ENCODE data around the gene ST6GALNAC5.

ST6GALNAC5 gene

DNA sequence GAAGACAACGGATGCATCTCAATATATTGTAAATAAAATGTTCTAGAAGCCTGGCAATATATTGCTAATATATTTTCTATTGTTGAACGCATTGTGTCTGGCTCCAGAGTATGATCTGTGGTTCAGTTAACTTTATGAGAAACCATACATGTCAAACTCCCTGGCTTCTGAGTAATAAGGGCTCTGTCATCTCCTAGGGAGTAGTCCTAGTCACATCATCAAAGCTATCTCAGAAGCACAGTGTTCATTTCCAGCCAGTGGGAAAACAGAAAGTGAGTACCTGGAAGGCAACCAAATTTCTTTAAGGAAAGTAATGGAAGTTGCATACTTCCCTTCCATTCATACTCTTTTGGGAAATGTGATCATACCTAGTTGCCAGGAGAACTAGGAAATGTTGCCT lies 27.0 kb upstream of the ST6GALNAC5 start:
- TF ChIP-seq, protein P1, sequence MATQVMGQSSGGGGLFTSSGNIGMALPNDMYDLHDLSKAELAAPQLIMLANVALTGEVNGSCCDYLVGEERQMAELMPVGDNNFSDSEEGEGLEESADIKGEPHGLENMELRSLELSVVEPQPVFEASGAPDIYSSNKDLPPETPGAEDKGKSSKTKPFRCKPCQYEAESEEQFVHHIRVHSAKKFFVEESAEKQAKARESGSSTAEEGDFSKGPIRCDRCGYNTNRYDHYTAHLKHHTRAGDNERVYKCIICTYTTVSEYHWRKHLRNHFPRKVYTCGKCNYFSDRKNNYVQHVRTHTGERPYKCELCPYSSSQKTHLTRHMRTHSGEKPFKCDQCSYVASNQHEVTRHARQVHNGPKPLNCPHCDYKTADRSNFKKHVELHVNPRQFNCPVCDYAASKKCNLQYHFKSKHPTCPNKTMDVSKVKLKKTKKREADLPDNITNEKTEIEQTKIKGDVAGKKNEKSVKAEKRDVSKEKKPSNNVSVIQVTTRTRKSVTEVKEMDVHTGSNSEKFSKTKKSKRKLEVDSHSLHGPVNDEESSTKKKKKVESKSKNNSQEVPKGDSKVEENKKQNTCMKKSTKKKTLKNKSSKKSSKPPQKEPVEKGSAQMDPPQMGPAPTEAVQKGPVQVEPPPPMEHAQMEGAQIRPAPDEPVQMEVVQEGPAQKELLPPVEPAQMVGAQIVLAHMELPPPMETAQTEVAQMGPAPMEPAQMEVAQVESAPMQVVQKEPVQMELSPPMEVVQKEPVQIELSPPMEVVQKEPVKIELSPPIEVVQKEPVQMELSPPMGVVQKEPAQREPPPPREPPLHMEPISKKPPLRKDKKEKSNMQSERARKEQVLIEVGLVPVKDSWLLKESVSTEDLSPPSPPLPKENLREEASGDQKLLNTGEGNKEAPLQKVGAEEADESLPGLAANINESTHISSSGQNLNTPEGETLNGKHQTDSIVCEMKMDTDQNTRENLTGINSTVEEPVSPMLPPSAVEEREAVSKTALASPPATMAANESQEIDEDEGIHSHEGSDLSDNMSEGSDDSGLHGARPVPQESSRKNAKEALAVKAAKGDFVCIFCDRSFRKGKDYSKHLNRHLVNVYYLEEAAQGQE (IDR thresholded peaks at IDR 0.05; ENCODE audit: low read depth), result no peak
- no peak for TF ChIP-seq EGR1 (IDR thresholded peaks at IDR 0.05)
- TF ChIP-seq TAF1 (IDR thresholded peaks at IDR 0.05; ENCODE audit: low read depth), result no peak
- TF ChIP-seq, protein P2, sequence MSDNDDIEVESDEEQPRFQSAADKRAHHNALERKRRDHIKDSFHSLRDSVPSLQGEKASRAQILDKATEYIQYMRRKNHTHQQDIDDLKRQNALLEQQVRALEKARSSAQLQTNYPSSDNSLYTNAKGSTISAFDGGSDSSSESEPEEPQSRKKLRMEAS (IDR thresholded peaks at IDR 0.05), result no peak
- no peak for TF ChIP-seq CREB1 (IDR thresholded peaks at IDR 0.05; ENCODE audit: low read depth)
- no peak for TF ChIP-seq CEBPB (IDR thresholded peaks at IDR 0.05)
- TF ChIP-seq FOXM1 (IDR thresholded peaks at IDR 0.05; ENCODE audit: borderline replicate concordance, low read depth), result no peak
- no peak for TF ChIP-seq EP300 (IDR thresholded peaks at IDR 0.05; ENCODE audit: borderline replicate concordance)
- TF ChIP-seq NFIC (IDR thresholded peaks at IDR 0.05), result no peak
- no peak for TF ChIP-seq RAD21 (IDR thresholded peaks at IDR 0.05; ENCODE audit: low read depth)
- TF ChIP-seq YY1 (IDR thresholded peaks at IDR 0.05; ENCODE audit: low read depth), result no peak
- no peak for TF ChIP-seq ZBTB7A (IDR thresholded peaks at IDR 0.05; ENCODE audit: low read depth)
- TF ChIP-seq TEAD4 (IDR thresholded peaks at IDR 0.05), result no peak
- no peak for TF ChIP-seq TCF12 (IDR thresholded peaks at IDR 0.05; ENCODE audit: low read depth)

DNA sequence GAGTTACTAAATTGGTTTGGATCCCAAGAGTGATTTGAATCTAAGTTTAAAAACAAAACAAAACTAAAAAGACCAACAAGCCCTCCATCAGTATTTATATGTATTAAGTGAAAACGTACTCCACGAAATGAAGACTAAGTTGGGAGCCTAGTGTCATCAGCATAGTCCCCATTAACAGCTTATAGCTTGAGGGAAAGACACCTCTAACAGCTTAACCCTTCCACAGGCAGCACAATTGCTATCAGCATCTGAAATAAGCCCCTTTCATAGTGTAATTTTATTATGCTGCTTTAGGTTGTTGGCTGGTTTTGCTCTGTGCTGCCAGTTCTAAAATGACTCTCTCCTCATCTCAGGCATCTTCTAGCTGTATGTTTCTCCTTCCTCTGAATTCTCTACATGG lies 25.8 kb upstream of the ST6GALNAC5 start:
- TF ChIP-seq, protein P2 (IDR thresholded peaks at IDR 0.05), result no peak
- TF ChIP-seq FOXM1 (IDR thresholded peaks at IDR 0.05; ENCODE audit: borderline replicate concordance, low read depth), result no peak

DNA sequence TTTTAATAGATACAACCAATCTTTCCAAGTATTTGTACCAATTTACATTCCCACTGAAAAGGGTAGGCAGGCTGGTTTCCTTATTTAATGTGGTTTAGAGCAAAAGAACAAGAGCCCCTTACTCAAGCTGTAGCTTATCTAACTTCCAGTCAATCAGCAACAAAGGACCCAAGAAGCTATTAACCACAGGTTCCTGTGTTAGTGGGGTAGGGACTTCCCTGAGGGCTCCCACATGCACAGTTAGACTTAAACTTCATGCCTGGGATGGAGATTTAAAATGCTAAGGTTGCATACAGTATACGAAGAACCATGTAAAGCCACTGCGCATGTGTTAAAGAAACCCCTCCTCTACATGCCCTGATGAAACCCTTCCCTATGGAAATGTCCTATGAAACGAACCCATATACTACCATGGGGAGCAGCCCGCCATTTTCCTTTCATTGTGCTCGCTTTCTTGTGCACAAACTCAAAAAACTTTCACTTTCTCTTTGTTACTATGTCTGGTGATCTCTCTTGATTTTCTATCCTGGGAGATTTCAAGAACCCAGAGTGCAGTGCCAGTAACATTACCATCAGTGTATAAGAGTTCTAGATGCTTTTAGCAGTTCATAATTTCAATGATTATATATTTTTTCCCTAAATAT lies 23.3 kb upstream of the ST6GALNAC5 start:
- TF ChIP-seq FOXM1 (IDR thresholded peaks at IDR 0.05; ENCODE audit: borderline replicate concordance, low read depth) (no peak), ZBTB7A (IDR thresholded peaks at IDR 0.05; ENCODE audit: low read depth) (no peak), EP300 (IDR thresholded peaks at IDR 0.05; ENCODE audit: borderline replicate concordance) (no peak), EGR1 (IDR thresholded peaks at IDR 0.05) (no peak), CEBPB (IDR thresholded peaks at IDR 0.05) (no peak), TCF12 (IDR thresholded peaks at IDR 0.05; ENCODE audit: low read depth) (no peak)
- TF ChIP-seq, protein P2 (IDR thresholded peaks at IDR 0.05), result no peak
- TF ChIP-seq, protein P3, sequence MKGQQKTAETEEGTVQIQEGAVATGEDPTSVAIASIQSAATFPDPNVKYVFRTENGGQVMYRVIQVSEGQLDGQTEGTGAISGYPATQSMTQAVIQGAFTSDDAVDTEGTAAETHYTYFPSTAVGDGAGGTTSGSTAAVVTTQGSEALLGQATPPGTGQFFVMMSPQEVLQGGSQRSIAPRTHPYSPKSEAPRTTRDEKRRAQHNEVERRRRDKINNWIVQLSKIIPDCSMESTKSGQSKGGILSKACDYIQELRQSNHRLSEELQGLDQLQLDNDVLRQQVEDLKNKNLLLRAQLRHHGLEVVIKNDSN (IDR thresholded peaks at IDR 0.05), result no peak
- TF ChIP-seq, protein P1 (IDR thresholded peaks at IDR 0.05; ENCODE audit: low read depth), result no peak

DNA sequence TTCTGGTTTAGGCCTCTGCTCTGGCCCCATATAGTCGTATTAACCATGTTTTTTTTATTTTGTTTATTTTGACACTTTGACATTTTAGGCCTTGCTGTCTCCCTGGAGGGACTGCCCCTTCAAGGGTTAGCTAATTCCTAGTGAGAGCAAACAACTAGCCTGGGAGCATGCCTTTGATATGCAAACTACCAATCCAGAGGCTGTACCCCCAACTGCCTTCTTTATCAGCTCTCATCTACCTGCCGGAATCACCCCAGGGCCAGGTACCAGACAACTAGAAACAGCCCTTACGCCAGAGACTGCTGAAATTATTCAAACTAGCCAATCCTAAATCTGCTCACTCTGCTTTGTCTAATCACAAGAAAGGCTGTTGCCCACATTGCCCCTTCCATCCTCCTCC lies 13.0 kb upstream of the ST6GALNAC5 start:
- TF ChIP-seq CEBPB (IDR thresholded peaks at IDR 0.05) (no peak), CREB1 (IDR thresholded peaks at IDR 0.05; ENCODE audit: low read depth) (no peak), TAF1 (IDR thresholded peaks at IDR 0.05; ENCODE audit: low read depth) (no peak), RAD21 (IDR thresholded peaks at IDR 0.05; ENCODE audit: low read depth) (no peak), FOXM1 (IDR thresholded peaks at IDR 0.05; ENCODE audit: borderline replicate concordance, low read depth) (no peak), EP300 (IDR thresholded peaks at IDR 0.05; ENCODE audit: borderline replicate concordance) (no peak), ZBTB7A (IDR thresholded peaks at IDR 0.05; ENCODE audit: low read depth) (no peak), TCF12 (IDR thresholded peaks at IDR 0.05; ENCODE audit: low read depth) (no peak), NFIC (IDR thresholded peaks at IDR 0.05) (no peak), YY1 (IDR thresholded peaks at IDR 0.05; ENCODE audit: low read depth) (no peak), EGR1 (IDR thresholded peaks at IDR 0.05) (no peak), TEAD4 (IDR thresholded peaks at IDR 0.05) (no peak)
- TF ChIP-seq, protein P1 (IDR thresholded peaks at IDR 0.05; ENCODE audit: low read depth), result no peak
- TF ChIP-seq, protein P2 (IDR thresholded peaks at IDR 0.05), result no peak
- TF ChIP-seq, protein P3 (IDR thresholded peaks at IDR 0.05), result no peak

Data from Ishikawa (cell line).